Measurements from ENCODE around the gene ATRX. TPM values are rescaled to one million over a fixed set of nuclear protein-coding genes. Genes with fewer than 3 reads are reported as not detected.

ATRX gene
- total and polyA plus RNA-seq, 2 experiments from 2014 or later, result 162 to 179 TPM

DNA sequence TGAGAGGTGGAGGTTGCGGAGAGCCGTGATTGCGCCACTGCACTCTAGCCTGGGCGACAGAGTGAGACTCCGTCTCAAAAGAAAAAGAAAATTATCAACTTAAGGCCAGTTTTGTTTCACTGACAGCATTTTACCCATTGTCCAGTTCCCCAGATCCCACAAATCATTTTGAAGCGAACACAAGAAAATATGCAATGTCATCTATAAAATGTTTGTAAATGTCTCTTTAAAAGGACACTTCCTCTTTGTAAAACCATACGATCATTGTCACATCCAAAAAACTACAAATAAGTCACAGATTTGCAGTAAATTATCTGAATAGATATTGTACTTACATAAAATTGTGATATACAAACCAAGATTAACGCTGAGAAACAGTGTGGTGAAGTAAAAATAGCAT lies 147.6 kb downstream of the ATRX start:
- Mint-ChIP-seq H3K36me3 (ENCODE audit: low read depth) (peaks cover 54% of the 10 kb centered on the region), H3K4me3 (no peak overlapping the region), H3K27ac (no peak overlapping the region), H3K9me3 (no peaks in the 10 kb centered on the region; the same call in 2 of the 3 replicates), H3K4me1 (no peaks in the 10 kb centered on the region), H3K27me3 (ENCODE audit: insufficient read depth, low read depth, poor library complexity) (peaks cover 5% of the 10 kb centered on the region)
- no peak overlapping the region for H2AFZ ChIP-seq
- no peaks in the 10 kb centered on the region for H3K27me3 ChIP-seq (ENCODE audit: insufficient read depth)
- H4K20me1 ChIP-seq (replicated peaks; ENCODE audit: insufficient read depth), result no peaks in the 10 kb centered on the region
- H3F3A ChIP-seq (replicated peaks; ENCODE audit: low read depth), result no peaks in the 10 kb centered on the region
- no peak for ATAC-seq
- no peak for DNase-seq (ENCODE audit: low spot score)
- H3K79me2 ChIP-seq (replicated peaks; ENCODE audit: insufficient read depth), result peaks cover 6% of the 10 kb centered on the region; the same call in 1 of the 2 replicates
- no peaks in the 10 kb centered on the region for H3K9me2 ChIP-seq (ENCODE audit: insufficient read depth)
- no peak for TF ChIP-seq EZH2 (IDR thresholded peaks at IDR 0.05; ENCODE audit: low read depth, unreplicated experiment)
- TF ChIP-seq, protein P1, sequence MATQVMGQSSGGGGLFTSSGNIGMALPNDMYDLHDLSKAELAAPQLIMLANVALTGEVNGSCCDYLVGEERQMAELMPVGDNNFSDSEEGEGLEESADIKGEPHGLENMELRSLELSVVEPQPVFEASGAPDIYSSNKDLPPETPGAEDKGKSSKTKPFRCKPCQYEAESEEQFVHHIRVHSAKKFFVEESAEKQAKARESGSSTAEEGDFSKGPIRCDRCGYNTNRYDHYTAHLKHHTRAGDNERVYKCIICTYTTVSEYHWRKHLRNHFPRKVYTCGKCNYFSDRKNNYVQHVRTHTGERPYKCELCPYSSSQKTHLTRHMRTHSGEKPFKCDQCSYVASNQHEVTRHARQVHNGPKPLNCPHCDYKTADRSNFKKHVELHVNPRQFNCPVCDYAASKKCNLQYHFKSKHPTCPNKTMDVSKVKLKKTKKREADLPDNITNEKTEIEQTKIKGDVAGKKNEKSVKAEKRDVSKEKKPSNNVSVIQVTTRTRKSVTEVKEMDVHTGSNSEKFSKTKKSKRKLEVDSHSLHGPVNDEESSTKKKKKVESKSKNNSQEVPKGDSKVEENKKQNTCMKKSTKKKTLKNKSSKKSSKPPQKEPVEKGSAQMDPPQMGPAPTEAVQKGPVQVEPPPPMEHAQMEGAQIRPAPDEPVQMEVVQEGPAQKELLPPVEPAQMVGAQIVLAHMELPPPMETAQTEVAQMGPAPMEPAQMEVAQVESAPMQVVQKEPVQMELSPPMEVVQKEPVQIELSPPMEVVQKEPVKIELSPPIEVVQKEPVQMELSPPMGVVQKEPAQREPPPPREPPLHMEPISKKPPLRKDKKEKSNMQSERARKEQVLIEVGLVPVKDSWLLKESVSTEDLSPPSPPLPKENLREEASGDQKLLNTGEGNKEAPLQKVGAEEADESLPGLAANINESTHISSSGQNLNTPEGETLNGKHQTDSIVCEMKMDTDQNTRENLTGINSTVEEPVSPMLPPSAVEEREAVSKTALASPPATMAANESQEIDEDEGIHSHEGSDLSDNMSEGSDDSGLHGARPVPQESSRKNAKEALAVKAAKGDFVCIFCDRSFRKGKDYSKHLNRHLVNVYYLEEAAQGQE (IDR thresholded peaks at IDR 0.05; ENCODE audit: unreplicated experiment), result no peak
- TF ChIP-seq POLR2AphosphoS5 (IDR thresholded peaks at IDR 0.05; ENCODE audit: low read depth), result no peak
- no peak for TF ChIP-seq STAT1 (IDR thresholded peaks at IDR 0.05; ENCODE audit: unreplicated experiment)
- TF ChIP-seq, protein P2, sequence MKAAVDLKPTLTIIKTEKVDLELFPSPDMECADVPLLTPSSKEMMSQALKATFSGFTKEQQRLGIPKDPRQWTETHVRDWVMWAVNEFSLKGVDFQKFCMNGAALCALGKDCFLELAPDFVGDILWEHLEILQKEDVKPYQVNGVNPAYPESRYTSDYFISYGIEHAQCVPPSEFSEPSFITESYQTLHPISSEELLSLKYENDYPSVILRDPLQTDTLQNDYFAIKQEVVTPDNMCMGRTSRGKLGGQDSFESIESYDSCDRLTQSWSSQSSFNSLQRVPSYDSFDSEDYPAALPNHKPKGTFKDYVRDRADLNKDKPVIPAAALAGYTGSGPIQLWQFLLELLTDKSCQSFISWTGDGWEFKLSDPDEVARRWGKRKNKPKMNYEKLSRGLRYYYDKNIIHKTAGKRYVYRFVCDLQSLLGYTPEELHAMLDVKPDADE (IDR thresholded peaks at IDR 0.05), result no peak
- no peak for TF ChIP-seq ZNF462 (CRISPR knock-in tag; IDR thresholded peaks at IDR 0.05)
- no peak for TF ChIP-seq NANOG (IDR thresholded peaks at IDR 0.05; ENCODE audit: borderline replicate concordance)
- no peak for TF ChIP-seq CREB1 (CRISPR knock-in tag; IDR thresholded peaks at IDR 0.05; ENCODE audit: low read depth)
- TF ChIP-seq JUNB (IDR thresholded peaks at IDR 0.05; ENCODE audit: unreplicated experiment), result no peak
- no peak for TF ChIP-seq ZNF331 (CRISPR knock-in tag; IDR thresholded peaks at IDR 0.05; ENCODE audit: low read depth)
- no peak for TF ChIP-seq EZH2phosphoT487 (IDR thresholded peaks at IDR 0.05; ENCODE audit: unreplicated experiment)
- TF ChIP-seq CTCF (conservative IDR thresholded peaks at IDR 0.05; ENCODE audit: low read depth in 2 of 2), result no peak
- TF ChIP-seq ZNF114 (CRISPR knock-in tag; IDR thresholded peaks at IDR 0.05), result no peak
- H3K4me1 ChIP-seq (ENCODE audit: insufficient read depth), result no peaks in the 10 kb centered on the region
- H3K36me3 ChIP-seq (ENCODE audit: insufficient read depth), result no peaks in the 10 kb centered on the region
- H3K4me3 ChIP-seq, result no peak overlapping the region
- no peak overlapping the region for H3K4me2 ChIP-seq
- H3K27ac ChIP-seq (ENCODE audit: low read depth), result no peak overlapping the region

All from GM23338 (cell line).